GM18870 (cell line): Measurements from ENCODE around the gene HIRIP3.
"Not testable (repeated sequence)": the region's sequence is repeated elsewhere in the genome, so short reads cannot be mapped to it uniquely, and the experiment has no call there.

ENCODE experiments used
- ATAC-seq: cut with Tn5 transposase; IDR thresholded peaks from one replicate; pipeline ENCODE4 v1.9.1; 2021; ENCODE audit warnings: moderate library complexity; ENCODE audit not compliant: unreplicated experiment

Gene HIRIP3

GRCh38 chr16:30016555-30017276, 21.3 kb upstream of the HIRIP3 start:
- ATAC-seq: no peak

GRCh38 chr16:30015450-30015849, 20.0 kb upstream of the HIRIP3 start:
- ATAC-seq: not testable (repeated sequence)

DNA sequence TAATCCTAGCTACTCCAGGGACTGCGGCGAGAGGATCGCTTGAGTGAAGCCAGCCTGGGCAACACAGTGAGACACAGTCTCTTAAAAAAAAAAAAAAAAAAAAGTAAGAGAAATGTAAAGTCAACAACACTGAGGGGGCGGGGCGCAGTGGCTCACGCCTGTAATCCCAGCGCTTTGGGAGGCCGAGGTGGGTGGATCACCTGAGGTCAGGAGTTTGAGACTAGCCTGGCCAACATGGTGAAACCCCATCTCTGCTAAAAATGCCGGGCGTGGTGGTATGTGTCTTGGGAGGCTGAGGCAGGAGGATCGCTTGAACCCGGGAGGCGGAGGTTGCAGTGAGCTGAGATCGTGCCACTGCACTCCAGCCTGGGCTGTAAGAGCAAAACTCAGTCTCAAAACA, 17.2 kb upstream of the HIRIP3 start:
- not testable (repeated sequence) for ATAC-seq

GRCh38 chr16:30011714-30012504, 16.5 kb upstream of the HIRIP3 start:
- no peak for ATAC-seq

GRCh38 chr16:30010844-30011713, 15.7 kb upstream of the HIRIP3 start, which contains the start of gene DOC2A:
Gene DOC2A, minus strand, starts transcription at chr16:30011027. Its CDS starts 805 bp downstream, at chr16:30010222.
- ATAC-seq: no peak

- ATAC-seq: no peak
Observed at GRCh38 chr16:30009990-30010843, 14.8 kb upstream of the HIRIP3 start.

- no peak for ATAC-seq
Observed at GRCh38 chr16:30009085-30009862, 13.9 kb upstream of the HIRIP3 start.

DNA sequence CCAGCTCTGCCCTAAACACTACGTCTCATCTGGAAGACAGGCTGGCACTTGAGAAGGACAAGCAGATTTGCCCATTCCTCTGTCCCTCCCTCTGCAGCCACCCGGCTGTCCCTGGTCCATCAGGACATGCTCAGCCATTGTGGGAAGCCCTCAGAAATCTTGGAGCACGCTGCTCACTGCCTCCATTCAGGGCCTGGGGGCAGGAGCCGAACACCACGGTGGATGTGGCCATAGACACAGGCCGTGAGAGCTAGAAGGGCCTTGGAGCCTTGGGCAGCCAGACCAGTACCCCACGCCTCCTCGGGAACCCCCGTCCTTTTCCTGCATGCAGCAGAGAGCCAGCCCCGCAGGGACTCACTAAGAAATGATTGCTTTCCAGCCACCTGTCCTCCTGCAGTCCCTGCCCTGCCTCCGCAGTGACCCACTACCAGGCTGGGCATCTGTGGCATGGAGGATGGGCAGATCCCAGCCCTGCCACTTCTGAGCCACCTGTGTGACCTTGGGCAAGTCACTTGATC, 12.0 kb upstream of the HIRIP3 start:
- ATAC-seq: no peak

DNA sequence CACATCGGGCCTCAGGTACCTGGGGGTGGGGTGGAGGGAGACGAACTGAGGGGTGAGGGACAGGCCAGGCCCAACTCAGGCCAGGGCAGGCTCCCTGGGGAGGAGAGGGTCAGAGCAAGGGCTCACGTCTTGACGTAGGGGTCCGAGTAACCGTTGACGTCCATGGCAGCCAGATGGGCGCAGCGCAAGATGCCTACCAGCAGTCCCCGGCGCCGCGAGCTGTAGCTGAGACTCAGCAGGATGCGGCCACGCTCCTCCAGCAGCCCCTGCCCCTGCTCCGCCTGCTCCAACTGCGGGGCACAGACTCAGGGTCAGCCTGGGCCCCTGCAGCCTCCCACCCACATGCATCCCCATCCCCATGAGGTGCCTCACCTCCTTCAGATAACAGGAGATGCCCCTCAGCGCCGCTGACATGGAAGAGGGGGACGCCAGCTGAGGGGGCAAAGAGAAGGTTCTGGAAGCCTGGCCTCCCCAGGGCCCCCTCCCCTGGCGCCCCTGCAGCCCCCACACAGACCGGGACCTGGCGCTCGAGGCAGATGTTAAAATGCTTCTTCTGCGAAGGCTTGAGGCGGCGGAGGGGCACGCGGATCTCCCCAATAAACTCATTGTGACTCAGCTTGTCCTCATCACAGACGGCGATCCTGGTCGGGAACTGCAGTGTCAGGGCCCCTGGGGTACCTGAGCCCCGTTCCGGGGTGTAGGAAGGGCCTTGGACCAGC, 11.4 kb upstream of the HIRIP3 start:
- ATAC-seq: no peak

GRCh38 chr16:30006095-30006473, 10.7 kb upstream of the HIRIP3 start:
- ATAC-seq: no peak

- ATAC-seq: no peak
Observed at GRCh38 chr16:30005341-30006094, 10.1 kb upstream of the HIRIP3 start.

GRCh38 chr16:30004811-30005242, 9.4 kb upstream of the HIRIP3 start:
- ATAC-seq: no peak

DNA sequence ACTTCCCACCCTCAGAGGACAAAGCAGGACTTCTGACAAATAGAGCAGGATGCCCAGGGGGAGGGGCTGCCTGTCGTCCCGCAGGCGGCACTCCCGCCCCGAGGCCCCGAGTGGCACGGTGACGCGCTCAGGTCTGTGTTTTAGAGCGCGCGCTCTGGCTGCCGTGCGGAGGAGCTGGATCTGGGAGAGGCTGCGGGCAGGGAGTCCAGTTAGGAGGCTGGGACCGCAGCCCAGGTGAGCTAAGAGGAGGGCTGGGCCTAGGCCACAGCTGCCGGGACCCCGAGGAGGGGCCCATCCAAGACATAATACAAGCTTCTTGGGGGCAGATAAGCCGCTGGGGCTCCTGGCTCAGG, 9.0 kb upstream of the HIRIP3 start:
- ATAC-seq: no peak

- no peak for ATAC-seq
Observed at GRCh38 chr16:30003670-30004423, 8.4 kb upstream of the HIRIP3 start.

DNA sequence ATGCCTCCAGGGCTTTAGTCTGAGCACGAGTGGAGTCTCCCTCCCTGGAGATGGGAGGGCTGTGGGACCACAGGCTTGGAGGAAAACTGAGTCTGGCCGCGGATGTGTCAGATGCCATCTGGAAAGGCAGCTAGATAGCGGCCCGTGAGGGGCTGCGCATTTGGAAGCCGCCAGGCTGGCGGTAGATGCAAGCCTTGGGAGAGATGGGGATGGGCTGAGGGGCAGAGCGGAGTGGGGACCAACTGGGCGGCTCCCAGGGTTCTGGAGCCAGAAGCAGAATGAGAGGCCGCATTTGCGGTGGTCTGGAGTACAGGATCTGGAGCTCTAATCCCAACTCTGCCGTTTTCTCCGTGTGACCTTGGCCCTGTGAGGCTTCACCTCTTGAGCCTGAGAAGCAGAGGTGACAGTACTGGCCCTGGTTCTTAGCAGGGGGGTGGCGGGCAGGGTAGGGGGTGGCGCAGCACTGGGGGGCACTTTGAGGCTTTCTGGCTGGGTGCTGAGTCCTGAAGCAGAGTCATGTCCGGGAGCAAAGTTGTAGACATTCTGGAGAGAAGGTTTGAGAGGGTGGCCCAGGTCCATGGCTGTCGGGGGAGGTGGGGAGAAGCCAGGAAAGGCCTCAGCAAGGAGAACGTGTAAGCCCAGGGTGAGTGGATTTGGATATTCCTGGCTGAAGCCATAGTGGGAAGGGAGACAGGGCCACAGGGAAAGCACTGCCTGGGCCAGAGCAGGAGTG, 7.4 kb upstream of the HIRIP3 start:
- ATAC-seq: no peak

DNA sequence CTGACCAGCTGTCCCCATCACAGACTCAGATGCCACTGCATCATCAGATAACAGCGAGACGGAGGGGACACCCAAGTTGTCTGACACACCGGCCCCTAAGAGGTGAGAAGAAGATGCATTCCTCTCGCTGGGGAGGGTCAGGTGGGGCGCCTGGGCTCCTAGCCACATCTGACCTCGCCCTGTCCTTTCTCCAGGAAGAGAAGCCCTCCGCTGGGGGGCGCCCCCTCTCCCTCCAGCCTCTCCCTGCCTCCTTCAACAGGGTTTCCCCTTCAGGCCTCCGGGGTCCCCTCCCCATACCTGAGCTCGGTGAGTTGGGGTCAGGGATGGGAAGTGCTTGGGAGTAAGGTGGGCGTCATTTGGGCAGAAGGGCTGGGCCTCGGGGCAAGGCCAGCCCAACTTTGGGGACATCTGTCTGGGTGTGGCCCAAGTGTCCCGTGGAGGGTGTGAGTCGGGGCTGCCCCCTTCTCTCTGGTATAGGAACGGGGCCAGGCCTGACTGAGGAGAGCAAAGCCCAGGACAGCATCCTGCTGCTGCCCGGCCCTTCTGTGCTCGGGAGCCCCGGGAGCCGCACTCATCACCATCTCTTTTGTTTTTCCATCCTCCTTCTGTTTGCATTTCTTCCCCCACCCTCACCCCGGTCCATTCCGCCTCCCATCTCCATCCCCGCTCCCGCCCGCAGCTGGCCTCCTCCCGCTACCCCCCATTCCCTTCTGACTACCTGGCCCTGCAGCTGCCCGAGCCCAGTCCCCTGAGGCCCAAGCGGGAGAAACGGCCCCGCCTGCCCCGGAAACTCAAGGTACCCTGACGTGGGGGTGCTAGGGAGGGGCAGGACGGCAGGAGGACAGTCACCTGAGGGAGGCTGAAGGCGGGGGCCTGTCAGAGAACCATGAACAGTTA, 5.6 kb upstream of the HIRIP3 start:
- no peak for ATAC-seq
